GM18517 (cell line): ENCODE data around the gene TRAF5.

Experiments used
- ATAC-seq: cut with Tn5 transposase; IDR thresholded peaks from one replicate; pipeline ENCODE4 v1.9.1; 2021; ENCODE audit warnings: mild to moderate bottlenecking, moderate library complexity; ENCODE audit not compliant: unreplicated experiment

TRAF5 gene

GRCh38 chr1:211420845-211421454 lies 94.3 kb downstream of the TRAF5 start:
- ATAC-seq, result no peak

- ATAC-seq, result no peak
Measured at GRCh38 chr1:211424018-211424417, 97.4 kb downstream of the TRAF5 start.
